ENCODE data around the gene SLC29A1. TPM values are rescaled to one million over a fixed set of nuclear protein-coding genes. Genes with fewer than 3 reads are reported as not detected.
A peak's percentile ranks its signal among the peaks of the same experiment; 100 is the strongest.

Gene SLC29A1
- total and polyA plus RNA-seq, 9 of the 15 experiments (the other 6 are each of a cell fraction or from before 2014, with no cell fraction given), result 18.9 to 170 (median 57.7) TPM

- no peak for TF ChIP-seq BCLAF1 (IDR thresholded peaks at IDR 0.05; ENCODE audit: borderline replicate concordance in 1 of 2, control insufficient read depth in 1 of 2, low read depth in 2 of 2, low read length in 1 of 2)
These were observed 5.4 kb downstream of the SLC29A1 start (continued) for GRCh38 chr6:44228836-44229235.

GRCh38 chr6:44229376-44230033 lies 6.1 kb downstream of the SLC29A1 start:
- H3K4me1 ChIP-seq (replicated peaks in 1 of 2; ENCODE audit: control insufficient read depth in 2 of 2, insufficient read depth in 2 of 2, low read length in 2 of 2), result peaks cover 36 to 65% of the 10 kb centered on the region in 2 experiments
- no peak overlapping the region for H3K4me2 ChIP-seq (ENCODE audit: insufficient read depth, low read length)
- H3K4me3 ChIP-seq, result no peak overlapping the region
- FAIRE-seq, result no peak
- ChIA-PET POLR2A (interaction anchor here (0.6 to 6.5 kb wide), 5 partner anchors 15 to 80 kb away, joined by 3 to 104 read pairs (median 4); partner anchors contain the start of gene HSP90AB1), CTCF (ENCODE audit: low intra/inter-chr PET ratio) (no interaction called here)
- H3K27me3 ChIP-seq (ENCODE audit: control insufficient read depth in 2 of 2, insufficient read depth in 2 of 2, low read length in 2 of 2), result no peaks in the 10 kb centered on the region
- intact Hi-C loops (cut with micrococcal nuclease), result loop anchor here (10.0 kb wide), 1 partner anchor 595 kb away; the partner anchor contains the start of gene MAD2L1BP
- DNase-seq (ENCODE audit: extremely low read depth in 1 of 4, low spot score in 3 of 4), result no peak
- H3K79me2 ChIP-seq (ENCODE audit: control insufficient read depth, insufficient read depth, low read length), result peaks cover 42% of the 10 kb centered on the region
- H4K20me1 ChIP-seq (replicated peaks; ENCODE audit: control insufficient read depth, insufficient read depth, low read length), result peaks cover 3% of the 10 kb centered on the region; the same call in 1 of the 2 replicates
- H2AFZ ChIP-seq (ENCODE audit: low read depth, low read length), result no peak overlapping the region
- no TSS peak for BruUV-seq (replicated peaks)
- H3K27ac ChIP-seq (ENCODE audit: extremely low read depth, low read depth, low read length), result no peak overlapping the region
- peak overlapping the region in 1 of 2 experiments; percentile 60; a peak in 1 of 4 replicates for H3K9ac ChIP-seq (ENCODE audit: insufficient read depth in 1 of 2, low read depth in 2 of 2, low read length in 2 of 2)
- peaks cover 75% of the 10 kb centered on the region for H3K36me3 ChIP-seq (ENCODE audit: control insufficient read depth, insufficient read depth, low read length)
- no peaks in the 10 kb centered on the region for H3K9me3 ChIP-seq (replicated peaks; ENCODE audit: control insufficient read depth, insufficient read depth, low read depth, low read length)
- ATAC-seq, result no peak
- in situ Hi-C loops (cut with MboI), result no loop called here
- H3K9me1 ChIP-seq (ENCODE audit: control insufficient read depth, insufficient read depth, low read length), result peaks cover 6% of the 10 kb centered on the region
- 93% methylated on average over 11 of the region's 11 CpGs for WGBS (ENCODE audit: insufficient coverage, low coverage, missing lambda C conversion rate)
- TF ChIP-seq NFRKB (IDR thresholded peaks at IDR 0.05; ENCODE audit: low read depth), result no peak
- TF ChIP-seq ZBTB33 (CRISPR knock-in tag; IDR thresholded peaks at IDR 0.05), result no peak
- TF ChIP-seq E2F5 (CRISPR knock-in tag; IDR thresholded peaks at IDR 0.05), result no peak
- TF ChIP-seq CBFA2T3 (IDR thresholded peaks at IDR 0.05), result no peak
- no peak for TF ChIP-seq ZNF280A (IDR thresholded peaks at IDR 0.05; ENCODE audit: low read depth, partially characterized antibody)
- no peak for TF ChIP-seq HNRNPLL (IDR thresholded peaks at IDR 0.05; ENCODE audit: low read depth, low read length, poor library complexity, severe bottlenecking)
- no peak for TF ChIP-seq SMARCB1 (IDR thresholded peaks at IDR 0.05; ENCODE audit: insufficient read length, low read depth)
- no peak for TF ChIP-seq ZBTB7A (IDR thresholded peaks at IDR 0.05; ENCODE audit: borderline replicate concordance, control insufficient read depth, low read depth, low read length)
- TF ChIP-seq HDAC3 (IDR thresholded peaks at IDR 0.05; ENCODE audit: borderline replicate concordance, partially characterized antibody), result no peak
- TF ChIP-seq ZNF184 (CRISPR knock-in tag; IDR thresholded peaks at IDR 0.05), result no peak
